GM23338 (cell line): ENCODE data around the gene TMEM30B.

Experiments
- CREB1 ChIP-seq: fragments of 250-450 bp; sonication (Bioruptor Pico); IDR thresholded peaks from 2 replicates; pipeline ENCODE4 v1.5.0; 2020; ENCODE audit warnings: low read depth, mild to moderate bottlenecking, moderate library complexity
- EZH2 ChIP-seq: fragments of 200-600 bp; sonication (generic); IDR thresholded peaks from one replicate; pipeline ENCODE4 v1.8.0; 2017; ENCODE audit warnings: antibody characterized with exemption, mild to moderate bottlenecking, low read depth; ENCODE audit not compliant: unreplicated experiment
- EZH2phosphoT487 ChIP-seq: fragments of 200-600 bp; sonication (generic); IDR thresholded peaks from one replicate; pipeline ENCODE4 v1.8.1; 2018; ENCODE audit warnings: antibody characterized with exemption; ENCODE audit not compliant: unreplicated experiment
- POLR2AphosphoS5 ChIP-seq: IDR thresholded peaks from 2 replicates; pipeline ENCODE4 v1.6.1; 2016; ENCODE audit warnings: antibody characterized with exemption, low read depth
- ZNF331 ChIP-seq: fragments of 250-450 bp; sonication (Bioruptor Pico); IDR thresholded peaks from 2 replicates; pipeline ENCODE4 v1.5.0; 2020; ENCODE audit warnings: low read depth, mild to moderate bottlenecking, moderate library complexity
- TF ChIP-seq, protein P1 (sequence below), 2 experiments: fragments of 200-600 bp in 1 of 2; sonication (generic) in 1 of 2; conservative IDR thresholded peaks; 2 replicates each; pipeline versions ENCODE4 v1.5.1 to v1.6.1; 2016 to 2017; ENCODE audit warnings: antibody characterized with exemption in 2 of 2, low read depth in 2 of 2, mild to moderate bottlenecking in 2 of 2, moderate library complexity in 1 of 2
- TF ChIP-seq, protein P2 (sequence below): IDR thresholded peaks from one replicate; pipeline ENCODE4 v1.6.1; 2018; ENCODE audit warnings: antibody characterized with exemption; ENCODE audit not compliant: unreplicated experiment

DNA sequence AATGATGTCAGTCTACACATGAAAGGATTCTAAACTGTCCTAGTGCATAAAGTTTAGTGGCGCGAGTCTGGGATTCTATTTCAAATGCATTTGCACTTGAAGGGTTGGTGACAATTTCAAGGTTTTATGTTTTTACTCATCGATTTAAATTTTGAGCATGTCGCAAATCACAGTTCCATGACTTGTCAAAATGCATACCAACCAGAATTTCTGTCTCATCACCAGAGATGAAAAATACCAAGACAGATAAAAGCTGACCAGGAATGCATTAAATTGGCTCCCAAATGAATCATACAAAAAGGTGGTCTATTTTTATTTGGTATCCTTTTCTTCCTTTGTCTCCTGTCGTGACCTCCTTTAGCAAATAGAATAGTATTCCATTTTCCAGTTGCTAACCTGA, 25.2 kb downstream of the TMEM30B start:
- TF ChIP-seq, protein P1, sequence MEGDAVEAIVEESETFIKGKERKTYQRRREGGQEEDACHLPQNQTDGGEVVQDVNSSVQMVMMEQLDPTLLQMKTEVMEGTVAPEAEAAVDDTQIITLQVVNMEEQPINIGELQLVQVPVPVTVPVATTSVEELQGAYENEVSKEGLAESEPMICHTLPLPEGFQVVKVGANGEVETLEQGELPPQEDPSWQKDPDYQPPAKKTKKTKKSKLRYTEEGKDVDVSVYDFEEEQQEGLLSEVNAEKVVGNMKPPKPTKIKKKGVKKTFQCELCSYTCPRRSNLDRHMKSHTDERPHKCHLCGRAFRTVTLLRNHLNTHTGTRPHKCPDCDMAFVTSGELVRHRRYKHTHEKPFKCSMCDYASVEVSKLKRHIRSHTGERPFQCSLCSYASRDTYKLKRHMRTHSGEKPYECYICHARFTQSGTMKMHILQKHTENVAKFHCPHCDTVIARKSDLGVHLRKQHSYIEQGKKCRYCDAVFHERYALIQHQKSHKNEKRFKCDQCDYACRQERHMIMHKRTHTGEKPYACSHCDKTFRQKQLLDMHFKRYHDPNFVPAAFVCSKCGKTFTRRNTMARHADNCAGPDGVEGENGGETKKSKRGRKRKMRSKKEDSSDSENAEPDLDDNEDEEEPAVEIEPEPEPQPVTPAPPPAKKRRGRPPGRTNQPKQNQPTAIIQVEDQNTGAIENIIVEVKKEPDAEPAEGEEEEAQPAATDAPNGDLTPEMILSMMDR (conservative IDR thresholded peaks at IDR 0.05; ENCODE audit: low read depth in 2 of 2) = no peak
- TF ChIP-seq EZH2 (no peak), CREB1 (CRISPR knock-in tag) (no peak), EZH2phosphoT487 (no peak), POLR2AphosphoS5 (no peak), ZNF331 (no peak)
- TF ChIP-seq, protein P2, sequence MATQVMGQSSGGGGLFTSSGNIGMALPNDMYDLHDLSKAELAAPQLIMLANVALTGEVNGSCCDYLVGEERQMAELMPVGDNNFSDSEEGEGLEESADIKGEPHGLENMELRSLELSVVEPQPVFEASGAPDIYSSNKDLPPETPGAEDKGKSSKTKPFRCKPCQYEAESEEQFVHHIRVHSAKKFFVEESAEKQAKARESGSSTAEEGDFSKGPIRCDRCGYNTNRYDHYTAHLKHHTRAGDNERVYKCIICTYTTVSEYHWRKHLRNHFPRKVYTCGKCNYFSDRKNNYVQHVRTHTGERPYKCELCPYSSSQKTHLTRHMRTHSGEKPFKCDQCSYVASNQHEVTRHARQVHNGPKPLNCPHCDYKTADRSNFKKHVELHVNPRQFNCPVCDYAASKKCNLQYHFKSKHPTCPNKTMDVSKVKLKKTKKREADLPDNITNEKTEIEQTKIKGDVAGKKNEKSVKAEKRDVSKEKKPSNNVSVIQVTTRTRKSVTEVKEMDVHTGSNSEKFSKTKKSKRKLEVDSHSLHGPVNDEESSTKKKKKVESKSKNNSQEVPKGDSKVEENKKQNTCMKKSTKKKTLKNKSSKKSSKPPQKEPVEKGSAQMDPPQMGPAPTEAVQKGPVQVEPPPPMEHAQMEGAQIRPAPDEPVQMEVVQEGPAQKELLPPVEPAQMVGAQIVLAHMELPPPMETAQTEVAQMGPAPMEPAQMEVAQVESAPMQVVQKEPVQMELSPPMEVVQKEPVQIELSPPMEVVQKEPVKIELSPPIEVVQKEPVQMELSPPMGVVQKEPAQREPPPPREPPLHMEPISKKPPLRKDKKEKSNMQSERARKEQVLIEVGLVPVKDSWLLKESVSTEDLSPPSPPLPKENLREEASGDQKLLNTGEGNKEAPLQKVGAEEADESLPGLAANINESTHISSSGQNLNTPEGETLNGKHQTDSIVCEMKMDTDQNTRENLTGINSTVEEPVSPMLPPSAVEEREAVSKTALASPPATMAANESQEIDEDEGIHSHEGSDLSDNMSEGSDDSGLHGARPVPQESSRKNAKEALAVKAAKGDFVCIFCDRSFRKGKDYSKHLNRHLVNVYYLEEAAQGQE = no peak
